Measurements from ENCODE around the gene GALNTL6.

GRCh38 chr4:172892300-172892699, 1079.1 kb downstream of the GALNTL6 start:
- TF ChIP-seq CTCF (IDR thresholded peaks at IDR 0.05) (peak in 3 of 6 experiments; percentile 30 to 52 (median 41)), POLR2A (IDR thresholded peaks at IDR 0.05) (no peak)

All from Peyer's patch (tissue), 4 donors.